NOMO-1 treated with dmso at 0.1 percent for 144 hours (cell line): Measurements from ENCODE around the gene S100A13.
A peak's percentile ranks its signal among the peaks of the same experiment; 100 is the strongest.
"Not testable (repeated sequence)": the region's sequence is repeated elsewhere in the genome, so short reads cannot be mapped to it uniquely, and the experiment has no call there.

Experiments used
- DNase-seq: peaks from one replicate; lab custom pipeline; 2025; ENCODE audit not compliant: unreplicated experiment; lab: John Stamatoyannopoulos, UW

S100A13 gene

DNA sequence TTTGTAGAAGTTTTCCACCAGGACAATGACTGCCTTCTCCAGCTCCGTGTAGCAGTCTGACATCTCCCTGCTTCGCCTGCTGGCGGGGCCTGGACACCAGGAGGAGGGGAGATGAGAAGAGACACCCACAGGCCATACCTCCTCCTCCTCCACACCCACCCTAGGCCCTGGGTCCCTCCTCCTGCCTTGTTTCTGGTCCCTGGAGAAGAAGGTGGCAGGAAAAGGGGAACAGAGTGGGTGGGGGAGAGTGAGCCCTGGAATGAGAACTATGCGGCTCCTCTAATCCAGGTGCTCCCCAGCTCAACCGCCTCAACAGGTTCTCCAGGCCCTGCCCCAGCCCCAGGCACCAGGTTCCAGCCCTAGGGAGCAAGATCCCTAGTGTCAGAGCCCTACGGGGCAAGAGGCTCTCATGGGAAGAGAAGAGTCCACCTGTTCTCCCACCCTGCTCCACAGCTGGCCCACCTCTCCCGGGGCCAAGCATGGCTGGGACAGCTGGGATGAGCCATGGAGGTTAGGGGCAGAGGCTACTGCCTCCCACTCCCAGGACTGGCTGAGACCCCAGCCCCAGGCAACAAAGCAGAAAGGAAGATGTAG, 19.1 kb downstream of the S100A13 start:
- DNase-seq: no peak

DNA sequence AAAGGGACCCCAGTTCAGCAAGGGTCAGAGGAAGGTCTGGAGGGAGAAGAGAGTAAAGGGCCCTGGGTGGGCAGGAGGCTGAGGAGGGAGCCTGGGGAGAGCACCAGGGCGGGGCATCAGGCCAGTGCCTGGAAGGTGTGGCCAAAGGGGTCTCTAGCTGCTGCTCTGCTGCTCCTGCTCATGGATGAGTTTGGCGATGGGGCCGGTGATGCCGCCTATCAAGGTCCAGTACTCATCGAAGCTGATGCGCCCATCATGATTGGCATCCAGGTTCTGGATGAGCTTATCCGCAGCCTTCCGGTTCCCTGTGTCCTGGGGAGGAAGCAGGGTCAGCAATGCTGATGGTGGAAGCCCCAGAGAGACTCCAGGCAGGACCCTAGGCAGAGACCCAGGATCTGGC, 19.9 kb downstream of the S100A13 start:
- DNase-seq: no peak

DNA sequence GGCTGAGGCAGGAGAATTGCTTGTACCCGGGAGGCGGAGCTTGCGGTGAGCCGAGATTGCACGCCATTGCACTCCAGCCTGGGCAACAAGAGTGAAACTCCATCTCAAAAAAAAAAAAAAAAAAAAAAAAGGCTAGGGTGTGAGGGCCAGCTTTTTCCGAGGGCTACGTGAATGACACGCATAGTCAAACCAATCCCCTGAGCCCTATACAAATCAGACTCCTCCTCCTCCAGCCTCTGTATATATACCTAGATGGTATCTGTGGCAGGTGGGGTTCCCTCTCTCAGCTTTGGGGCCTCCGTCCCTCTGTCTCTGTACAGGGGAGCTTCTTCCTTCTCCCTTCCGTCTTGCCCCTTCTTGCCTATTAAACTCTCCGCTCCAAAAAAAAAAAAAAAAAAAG, 21.1 kb downstream of the S100A13 start:
- no peak for DNase-seq

DNA sequence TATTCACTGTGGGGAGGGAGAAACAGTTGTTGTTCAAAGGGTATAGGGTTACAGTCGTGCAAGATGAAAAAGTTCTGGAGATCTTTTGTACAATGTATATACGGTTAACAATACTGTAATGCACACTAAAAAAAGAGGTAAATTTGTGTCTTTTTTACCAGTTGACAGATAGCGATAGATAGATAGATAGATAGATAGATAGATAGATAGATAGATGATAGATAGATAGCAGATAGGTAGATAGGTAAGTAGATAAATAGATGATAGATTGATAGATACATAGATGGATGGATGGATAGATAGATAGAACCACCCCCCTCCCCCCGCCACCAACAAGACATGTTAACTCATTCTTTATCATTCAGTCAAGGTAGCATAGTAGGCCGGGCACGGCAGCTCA, 24.6 kb downstream of the S100A13 start:
- no peak for DNase-seq

DNA sequence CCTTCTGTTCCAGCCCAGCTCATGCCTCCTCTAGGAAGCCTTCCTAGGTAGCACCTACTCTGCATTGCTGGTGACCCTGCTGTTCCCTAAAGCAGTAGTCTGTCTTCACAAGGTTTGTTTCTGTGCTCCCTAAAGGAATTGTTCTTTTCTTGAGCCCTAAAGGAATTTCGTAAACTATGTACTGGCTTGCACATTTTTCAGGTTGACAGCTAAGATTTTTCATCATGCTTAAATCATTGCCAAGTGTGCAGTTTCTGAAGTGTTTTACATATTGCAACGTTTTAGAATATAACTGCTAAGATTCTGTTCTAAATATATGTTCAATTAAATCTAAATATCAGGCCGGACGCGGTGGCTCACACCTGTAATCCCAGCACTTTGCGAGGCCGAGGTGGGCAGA, 27.5 kb downstream of the S100A13 start:
- no peak for DNase-seq

DNA sequence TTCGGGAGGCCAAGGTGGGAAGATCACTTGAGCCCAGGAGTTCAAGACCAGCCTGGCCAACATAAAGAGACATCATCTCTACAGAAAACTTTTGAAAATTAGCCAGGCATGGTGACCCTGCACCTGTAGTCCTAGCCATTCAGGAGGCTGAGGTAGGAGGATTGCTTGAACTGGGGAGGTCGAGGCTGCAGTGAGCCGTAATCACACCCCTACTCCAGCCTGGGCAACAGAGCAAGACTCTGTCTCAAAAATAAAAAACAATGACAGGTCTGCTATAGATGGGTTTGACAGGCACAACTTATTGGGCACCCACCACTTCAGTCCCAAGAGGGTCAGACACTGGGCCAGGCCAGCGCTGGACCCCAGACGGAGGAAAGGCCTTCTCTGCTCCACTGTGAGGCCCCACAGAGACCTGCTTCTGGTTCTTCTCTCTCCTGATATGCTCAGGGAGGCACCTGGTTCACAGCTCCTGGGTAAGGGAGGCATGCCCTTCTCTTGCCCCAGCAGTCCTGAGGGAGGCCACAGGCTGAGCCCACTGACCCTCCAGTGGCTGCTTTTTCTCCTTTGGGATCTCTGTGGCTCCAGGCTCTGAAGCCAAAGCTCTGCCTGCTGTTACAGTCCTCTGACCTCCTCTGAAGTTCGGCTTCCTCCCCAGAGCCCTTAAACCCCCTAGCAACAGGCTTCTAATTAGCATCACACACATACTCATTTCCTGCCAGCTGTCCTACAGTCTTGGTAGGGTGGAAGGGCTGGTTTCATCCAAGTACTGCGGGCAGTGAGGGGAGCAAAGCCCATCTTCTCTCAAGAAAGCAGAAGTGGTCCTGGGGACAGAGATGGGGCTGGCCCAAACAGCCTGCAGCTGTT, 28.8 kb downstream of the S100A13 start:
- peak; percentile 98 for DNase-seq

DNA sequence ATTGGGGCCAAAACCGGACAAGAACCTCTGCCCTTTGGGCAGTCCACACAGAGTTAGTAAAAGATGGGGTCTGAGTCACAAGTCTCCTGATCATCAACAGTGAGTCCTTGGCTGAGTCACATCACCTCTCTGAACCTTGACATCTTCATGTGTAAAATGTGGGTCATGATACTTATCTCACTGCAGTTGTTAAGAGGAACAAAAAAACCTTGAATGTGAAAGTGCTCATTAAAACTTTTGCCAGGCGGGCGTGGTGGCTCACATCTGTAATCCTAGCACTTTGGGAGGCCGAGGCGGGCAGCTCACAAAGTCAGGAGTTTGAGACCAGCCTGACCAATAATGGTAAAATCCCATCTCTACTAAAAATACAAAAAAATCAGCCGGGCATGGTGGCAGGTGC, 30.1 kb downstream of the S100A13 start:
- no peak for DNase-seq

DNA sequence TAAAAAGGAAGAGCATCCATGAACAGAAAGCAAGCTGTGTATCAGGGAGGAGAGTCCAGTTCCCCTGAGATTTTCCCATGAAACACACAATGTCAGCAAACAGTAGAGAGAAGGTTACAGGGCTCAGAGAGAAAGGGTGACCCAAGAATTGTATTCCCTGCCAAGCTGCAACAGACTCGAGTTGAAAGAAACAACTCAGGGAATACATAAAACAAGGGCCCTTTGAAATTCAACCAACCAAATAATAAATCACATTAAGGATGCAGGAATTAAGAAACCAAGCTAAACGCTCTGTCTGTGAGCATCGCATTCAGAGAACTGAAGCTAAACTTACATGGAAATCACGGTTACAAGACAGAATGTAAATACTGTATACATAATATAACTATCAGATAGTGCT, 34.6 kb downstream of the S100A13 start:
- DNase-seq: no peak

DNA sequence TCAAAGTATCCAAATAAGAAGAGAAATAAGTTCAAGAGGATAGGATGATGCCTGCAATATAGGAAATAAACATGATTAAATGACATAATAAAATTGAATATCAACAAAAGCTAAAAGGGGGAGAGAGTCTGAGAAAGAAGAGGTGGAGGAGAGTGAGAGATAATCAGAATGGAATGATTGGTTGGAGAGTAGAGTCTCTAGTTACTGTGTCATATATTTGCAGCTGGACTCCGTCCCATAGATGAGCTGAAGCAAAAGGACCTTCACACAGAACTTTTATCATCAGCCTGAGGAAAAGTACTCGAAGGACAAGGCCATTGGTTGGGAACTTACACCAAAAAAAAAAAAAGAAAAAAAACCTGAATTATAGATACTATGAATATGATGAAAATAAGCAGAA, 38.8 kb downstream of the S100A13 start:
- no peak for DNase-seq

DNA sequence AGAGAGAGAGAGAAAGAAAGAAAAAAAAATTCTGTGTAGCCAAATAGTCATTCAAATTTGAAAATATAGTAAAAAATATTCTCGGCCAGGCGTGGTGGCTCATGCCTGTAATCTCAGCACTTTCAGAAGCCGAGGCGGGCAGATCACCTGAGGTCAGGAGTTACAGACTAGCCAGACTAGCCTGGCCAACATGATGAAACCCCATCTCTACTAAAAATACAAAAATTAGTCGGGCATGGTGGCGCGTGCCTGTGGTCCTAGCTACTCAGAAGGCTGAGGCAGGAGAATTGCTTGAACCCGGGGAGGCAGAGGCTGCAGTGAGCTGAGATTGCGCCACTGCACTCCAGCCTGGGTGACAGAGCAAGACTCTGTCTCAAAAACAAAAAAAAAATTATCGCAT, 39.3 kb downstream of the S100A13 start:
- not testable (repeated sequence) for DNase-seq

DNA sequence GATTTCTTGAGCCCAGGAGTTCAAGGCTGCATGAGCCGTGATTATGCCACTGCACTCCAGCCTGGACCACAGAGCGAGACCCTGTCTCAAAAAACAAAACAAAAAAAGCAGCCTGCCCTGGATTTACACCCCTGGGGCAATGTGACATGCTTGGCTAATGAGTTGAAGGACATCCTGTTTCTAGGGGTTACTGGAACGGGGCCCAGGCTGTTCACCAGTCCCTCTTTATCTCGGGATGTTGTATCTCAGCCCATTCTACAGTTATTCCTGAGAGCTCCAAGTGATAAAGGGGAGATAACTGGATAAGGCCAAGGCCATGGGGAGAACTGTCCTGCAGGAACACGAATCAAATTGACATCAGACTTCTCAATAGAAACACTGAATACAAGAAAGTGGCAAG, 40.0 kb downstream of the S100A13 start:
- no peak for DNase-seq

DNA sequence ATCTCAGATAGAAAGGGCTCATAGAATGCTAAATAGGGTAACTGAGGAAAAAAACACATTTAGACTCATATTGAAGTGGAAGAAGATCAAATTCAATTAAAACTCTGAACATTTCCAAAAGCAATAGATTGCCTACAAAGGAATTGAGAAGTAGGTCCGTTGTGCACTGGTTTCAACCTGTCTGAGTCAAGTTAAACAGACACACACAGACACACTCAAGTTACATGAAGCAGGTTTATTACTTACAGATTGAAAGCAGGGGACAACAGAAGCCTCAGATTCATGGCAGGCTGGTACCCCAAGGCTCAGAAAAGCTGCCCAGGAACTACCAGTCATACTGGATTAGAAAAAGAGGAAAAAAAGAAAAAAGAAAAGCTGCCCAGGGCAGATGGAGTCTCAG, 41.0 kb downstream of the S100A13 start:
- no peak for DNase-seq

DNA sequence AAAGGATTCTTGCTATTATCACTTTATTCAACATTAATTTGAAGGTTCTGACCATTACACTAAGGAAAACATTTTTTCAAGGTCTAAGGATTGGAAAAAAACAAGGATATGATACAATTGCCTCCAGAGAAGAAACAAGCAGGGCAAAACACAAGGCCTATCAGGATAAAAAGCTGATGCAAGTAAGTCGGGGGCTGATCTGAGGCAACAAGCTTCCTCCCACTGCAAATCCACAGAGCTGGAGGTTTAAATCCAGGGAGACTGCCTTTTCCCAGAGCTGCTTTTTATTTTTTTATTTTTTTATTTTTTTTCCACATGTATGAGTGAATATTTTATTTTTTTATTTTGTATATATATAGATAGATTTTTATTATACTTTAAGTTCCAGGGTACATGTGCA, 42.3 kb downstream of the S100A13 start:
- no peak for DNase-seq

DNA sequence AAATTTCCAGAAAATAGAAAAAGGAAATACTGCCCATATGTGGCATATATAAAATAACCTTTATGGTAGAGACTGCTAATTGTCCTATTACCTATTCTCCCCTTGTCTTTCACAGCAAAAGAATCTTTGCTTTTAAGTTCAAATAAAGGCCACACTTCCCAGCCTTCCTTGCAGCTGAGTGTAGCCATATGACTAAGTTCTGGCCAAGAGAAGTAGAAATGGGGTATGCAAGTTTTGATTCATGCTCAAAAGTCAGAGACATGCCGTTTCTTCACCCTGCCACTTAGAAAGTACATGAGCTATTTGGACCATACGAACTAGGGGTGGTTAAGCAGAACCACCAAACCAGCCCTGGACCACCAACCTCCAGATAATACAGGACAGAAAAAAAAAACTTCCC, 43.3 kb downstream of the S100A13 start:
- DNase-seq: no peak

DNA sequence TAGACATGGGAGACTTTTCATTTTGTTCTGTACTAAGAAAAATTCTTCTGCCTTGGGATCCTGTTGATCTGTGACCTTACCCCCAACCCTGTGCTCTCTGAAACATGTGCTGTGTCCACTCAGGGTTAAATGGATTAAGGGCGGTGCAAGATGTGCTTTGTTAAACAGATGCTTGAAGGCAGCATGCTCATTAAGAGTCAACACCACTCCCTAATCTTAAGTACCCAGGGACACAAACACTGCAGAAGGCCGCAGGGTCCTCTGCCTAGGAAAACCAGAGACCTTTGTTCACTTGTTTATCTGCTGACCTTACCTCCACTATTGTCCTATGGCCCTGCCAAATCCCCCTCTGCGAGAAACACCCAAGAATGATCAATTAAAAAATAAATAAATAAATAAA, 43.8 kb downstream of the S100A13 start:
- not testable (repeated sequence) for DNase-seq

DNA sequence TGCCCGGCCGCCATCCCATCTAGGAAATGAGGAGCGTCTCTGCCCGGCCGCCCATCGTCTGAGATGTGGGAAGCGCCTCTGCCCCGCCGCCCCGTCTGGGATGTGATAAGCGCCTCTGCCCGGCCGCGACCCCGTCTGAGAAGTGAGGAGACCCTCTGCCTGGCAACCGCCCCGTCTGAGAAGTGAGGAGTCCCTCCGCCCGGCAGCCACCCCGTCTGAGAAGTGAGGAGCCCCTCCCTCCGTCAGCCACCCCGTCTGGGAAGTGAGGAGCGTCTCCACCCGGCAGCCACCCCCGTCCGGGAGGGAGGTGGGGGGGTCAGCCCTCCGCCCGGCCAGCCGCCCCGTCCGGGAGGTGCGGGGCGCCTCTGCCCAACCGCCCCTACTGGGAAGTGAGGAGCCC, 44.5 kb downstream of the S100A13 start:
- not testable (repeated sequence) for DNase-seq

DNA sequence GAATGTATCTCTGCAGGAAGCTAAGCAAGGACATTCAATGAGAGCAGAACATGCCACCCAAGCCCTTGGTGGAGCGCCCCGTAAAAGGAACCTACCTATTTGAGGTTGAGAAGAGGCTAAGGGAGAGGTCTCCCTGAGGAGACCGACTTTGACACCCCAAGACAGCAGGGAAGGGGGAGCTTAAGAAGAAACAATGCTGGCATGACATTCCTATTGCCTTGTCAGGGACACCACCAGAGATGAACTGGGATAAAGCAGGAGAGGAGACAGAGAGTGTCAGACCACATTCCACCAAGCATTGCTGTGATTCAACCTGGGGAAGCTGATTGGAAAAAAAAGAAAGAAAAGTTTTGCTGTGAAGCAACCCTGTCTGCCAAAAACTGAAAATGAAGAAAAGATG, 48.4 kb downstream of the S100A13 start:
- DNase-seq: no peak

DNA sequence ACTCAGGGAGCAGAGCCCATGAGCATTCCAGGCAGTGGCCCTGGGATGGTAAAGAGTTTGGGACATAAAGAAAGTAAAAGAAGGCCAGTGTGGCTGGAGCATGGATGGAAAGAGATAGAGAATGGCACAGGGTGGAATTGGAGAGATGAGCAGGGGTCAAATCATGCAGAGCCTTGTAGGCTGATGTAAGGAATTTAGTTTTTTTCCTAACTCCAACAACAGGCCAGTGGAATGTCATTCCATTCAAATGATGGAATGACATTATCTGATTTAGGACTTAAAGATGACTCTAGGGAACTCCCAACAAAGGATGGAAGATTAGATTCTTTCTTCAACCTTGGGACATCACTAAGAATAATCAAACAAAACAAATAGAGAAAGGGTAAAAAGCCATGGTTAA, 48.8 kb downstream of the S100A13 start:
- DNase-seq: no peak

DNA sequence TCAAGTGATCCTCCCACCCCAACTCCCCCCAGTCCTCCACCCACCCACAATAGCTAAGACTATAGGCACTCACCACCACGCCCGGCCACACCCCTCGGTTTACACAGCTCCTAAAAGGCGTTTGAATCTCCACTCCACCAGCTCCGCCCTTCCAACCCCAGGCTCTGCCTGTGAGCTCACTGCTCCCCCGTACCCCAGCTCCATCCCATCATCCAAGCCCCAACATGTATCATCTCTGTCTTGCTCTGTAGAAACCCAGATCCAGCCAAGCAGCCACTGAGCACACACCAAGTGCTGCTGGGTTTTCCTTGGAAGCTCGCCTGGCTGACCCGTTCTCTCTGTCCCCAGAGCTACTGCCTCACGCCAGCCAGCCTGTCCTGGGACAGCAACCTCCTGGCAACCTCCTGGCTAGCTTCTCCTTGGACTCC, 49.7 kb downstream of the S100A13 start:
- no peak for DNase-seq

DNA sequence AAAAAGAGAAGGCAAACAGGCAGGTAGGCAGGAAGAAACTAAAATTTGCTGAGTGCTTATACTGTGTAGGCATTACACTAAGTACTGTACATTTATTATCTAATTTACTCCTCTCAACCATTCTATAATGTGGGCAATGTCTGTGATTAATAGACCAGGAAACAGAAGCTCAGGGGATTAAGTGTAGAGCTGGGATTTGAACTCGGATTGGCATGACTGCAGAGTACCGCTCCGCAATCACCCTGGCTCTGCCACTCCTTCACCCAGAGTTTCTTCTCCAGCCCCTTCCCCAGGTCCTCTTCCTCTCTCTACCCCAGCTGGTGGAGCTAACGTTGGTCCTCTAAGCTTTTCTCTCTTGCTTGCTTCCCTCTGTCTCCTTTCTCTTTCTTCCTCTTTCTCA, 50.2 kb downstream of the S100A13 start:
- DNase-seq: peak; percentile 13

DNA sequence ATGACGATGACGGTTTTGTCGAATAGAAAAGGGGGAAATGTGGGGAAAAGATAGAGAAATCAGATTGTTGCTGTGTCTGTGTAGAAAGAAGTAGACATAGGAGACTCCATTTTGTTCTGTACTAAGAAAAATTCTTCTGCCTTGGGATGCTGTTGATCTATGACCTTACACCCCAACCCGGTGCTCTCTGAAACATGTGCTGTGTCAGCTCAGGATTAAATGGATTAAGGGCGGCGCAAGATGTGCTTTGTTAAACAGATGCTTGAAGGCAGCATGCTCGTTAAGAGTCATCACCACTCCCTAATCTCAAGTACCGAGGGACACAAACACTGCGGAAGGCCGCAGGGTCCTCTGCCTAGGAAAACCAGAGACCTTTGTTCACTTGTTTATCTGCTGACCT, 51.8 kb downstream of the S100A13 start:
- DNase-seq: not testable (repeated sequence)

DNA sequence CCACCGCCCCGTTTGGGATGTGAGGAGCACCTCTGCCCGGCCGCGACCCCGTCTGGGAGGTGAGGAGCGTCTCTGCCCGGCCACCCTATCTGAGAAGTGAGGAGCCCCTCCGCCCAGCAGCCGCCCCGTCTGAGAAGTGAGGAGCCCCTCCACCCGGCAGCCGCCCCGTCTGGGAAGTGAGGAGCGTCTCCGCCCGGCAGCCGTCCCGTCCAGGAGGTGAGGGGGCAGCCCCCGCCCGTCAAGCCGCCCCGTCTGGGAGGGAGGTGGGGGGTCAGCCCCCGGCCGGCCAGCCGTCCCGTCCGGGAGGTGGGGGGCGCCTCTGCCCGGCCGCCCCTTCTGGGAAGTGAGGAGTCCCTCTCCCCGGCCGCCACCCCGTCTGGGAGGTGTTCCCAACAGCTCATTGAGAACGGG, 52.2 kb downstream of the S100A13 start:
- not testable (repeated sequence) for DNase-seq

DNA sequence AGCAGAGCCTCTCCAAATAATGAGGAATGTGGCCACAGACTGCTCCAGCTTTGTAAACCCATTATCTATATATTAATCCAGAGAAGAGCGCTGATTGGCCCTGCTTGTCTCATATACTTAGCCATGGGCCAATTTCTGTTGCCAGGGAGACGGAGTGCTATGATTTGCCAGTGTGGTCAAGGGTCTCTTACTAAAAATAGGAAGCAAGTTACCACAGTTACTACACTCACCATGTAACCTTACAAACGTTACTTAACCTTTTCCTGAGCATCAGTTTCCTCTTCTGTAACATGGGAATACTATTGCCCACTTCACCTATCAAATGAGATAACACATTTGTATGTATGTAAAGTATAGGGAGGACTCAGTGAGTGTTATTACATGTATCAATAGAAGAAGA, 54.0 kb downstream of the S100A13 start:
- peak; percentile 60 for DNase-seq
